AG10803 (cell line): ENCODE results near the gene MALAT1.

Source experiments
- DNase-seq: peaks from one replicate; pipeline ENCODE4 v3.0.0; 2010; ENCODE audit warnings: low read depth
- H3K4me3 ChIP-seq: 2 replicates; pipeline ENCODE4 v1.5.1; 2011; ENCODE audit warnings: mild to moderate bottlenecking, low read length, control low read depth
- CTCF ChIP-seq: conservative IDR thresholded peaks from 2 replicates; pipeline ENCODE4 v1.5.1; 2011; ENCODE audit warnings: mild to moderate bottlenecking, low read length, control low read depth, inconsistent platforms

Gene MALAT1

DNA sequence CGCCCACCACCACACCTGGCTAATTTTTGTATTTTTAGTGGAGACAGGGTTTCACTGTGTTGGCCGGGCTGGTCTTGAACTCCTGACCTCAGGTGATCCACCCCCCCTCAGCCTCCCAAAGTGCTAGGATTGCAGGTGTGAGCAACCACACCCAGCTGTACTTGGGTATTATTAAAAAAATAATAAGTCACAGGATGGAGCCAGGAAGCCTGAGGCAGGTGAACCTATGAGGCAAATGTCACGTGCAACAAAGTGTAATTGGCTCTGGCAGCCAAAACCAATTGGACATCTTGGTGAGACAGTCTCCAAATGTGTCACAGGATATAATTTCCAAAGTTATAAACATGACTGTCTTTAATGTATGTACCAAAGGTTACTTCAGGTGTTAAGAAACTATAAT lies 24.0 kb upstream of the MALAT1 start:
- no peak for TF ChIP-seq CTCF
- H3K4me3 ChIP-seq = no peak overlapping the region
- DNase-seq = no peak

GRCh38 chr11:65476632-65477148 lies 22.2 kb upstream of the MALAT1 start:
- TF ChIP-seq CTCF = no peak
- DNase-seq = no peak
- peak overlapping the region; percentile 83 for H3K4me3 ChIP-seq

DNA sequence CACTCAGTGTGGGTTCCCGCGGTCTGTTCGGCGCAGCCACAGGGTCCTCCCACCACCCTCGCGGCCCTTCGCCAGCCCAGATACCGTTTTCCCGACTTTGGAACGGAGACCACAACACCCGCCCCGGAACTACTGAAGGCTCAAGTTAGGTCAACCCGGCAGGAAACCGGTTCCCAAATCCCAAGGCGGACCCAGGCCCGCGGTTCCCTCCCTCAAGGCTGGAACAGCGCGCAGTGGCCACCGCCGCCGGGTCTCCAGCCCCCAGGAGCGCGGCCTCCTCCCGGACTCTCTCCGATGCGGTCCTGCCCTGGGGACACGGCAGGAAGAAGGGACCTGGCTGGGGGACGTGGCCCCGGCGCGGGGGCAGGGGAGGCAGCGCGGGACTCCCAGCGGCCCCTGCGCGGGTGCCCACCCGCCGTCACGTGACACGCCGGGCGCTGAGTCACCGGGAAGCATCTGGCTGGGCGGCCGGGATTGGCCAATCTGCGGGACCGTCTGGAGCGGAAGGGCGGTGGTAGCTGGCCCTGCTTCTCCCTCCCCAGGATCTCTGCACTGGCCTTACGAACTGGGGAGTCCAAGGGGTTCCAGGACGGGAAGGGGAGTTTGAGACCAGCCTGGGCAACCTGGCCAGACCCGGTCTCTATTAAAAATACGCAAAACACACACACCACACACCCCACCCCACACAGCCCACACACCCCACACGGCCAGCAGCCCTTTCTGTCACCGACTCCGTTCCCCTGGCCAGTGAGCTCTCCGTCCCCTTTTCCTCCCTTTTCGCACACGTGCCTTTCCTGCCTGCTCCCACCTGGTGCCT lies 21.5 kb upstream of the MALAT1 start:
- no peak for TF ChIP-seq CTCF

DNA sequence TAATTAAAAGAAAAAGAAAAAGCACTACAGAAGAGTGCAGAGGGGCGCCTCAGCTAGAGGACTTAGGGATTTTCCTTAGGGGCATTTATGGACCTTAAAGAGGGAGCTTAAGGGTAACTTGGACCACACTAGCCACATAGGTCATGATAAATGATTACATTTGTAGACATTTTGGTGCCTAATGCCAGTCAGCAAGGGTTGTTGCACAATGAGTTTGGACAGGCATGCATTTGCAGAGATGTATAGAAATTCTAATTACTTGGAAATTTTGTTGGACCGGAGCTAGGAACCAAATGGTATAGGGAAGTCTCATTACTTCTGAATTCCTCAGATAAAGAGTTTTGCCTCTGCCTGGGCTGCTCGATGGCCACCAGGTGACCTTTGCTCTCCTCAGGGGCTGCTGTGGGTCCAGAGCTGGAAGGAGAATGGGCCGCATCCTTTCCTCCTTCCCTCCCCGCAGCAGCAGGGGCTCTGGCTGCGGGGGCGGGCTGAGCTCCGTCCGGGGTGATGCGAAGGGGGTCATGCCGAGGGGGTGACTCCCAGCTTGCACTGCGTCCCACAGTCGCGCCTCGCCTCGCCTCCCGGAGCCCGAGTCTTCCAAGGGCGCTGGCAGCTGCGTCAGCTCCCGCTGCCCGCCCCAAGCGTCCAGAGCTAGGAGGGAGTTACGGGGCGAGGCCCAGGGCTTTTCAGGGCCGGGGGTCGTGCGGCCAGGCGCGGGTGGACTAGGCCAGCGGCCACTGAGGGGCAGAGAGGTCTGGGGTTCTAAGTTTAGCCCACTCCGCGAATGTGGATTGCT lies 20.3 kb upstream of the MALAT1 start:
- peak overlapping the region; percentile 52 for H3K4me3 ChIP-seq
- peak; percentile 67 for DNase-seq
- TF ChIP-seq CTCF = no peak

More for the DNA sequence above, 21.5 kb upstream of the MALAT1 start:
- peak; percentile 95 for DNase-seq
- H3K4me3 ChIP-seq = peak overlapping the region; percentile 83

DNA sequence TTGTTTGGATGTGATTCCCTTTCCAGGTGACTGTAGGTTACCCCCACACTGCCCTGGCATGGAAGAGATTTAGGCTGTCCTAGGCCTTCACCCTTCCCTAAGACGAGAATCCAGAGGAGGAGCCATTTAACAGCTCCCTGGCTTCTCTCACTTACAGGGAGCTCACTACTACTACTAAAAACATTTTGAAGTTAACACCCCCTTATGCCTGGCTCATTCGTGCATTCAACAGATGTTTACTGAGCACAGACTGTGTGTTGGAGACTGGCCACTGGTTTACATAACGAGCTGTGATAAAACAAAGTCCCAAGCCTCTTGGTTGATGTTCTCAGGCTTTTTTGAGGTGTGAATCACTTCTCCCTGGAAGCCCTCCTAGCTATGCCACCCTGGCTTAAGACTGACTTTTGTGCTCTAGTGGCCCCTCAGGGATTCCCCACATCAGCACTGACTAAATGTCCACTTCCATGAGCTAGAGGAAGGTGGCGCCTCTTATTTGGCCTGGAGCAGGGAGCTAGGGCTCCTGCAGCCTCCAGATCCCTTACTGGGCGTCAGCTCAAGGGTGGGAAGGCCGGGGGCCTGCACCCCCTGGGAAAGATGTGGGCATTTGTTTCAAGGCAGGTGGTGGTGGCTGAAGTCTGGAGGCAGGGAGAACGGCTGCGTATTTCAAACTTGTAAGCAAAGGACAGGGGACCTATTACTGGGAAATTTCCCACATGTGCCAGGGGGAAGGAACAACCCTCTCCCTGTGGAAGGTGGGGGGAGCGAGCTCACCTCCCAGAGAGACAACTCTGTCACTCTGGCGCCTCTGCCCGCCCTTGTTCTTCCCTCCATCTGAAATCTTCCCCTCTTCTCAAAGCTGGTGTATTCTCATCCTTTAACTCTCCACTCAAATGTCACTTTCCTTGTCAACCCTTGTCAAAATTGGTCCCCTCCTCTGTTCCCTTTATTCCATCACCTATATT lies 19.4 kb upstream of the MALAT1 start:
- peak; percentile 58 for TF ChIP-seq CTCF
- DNase-seq = peak; percentile 98
- peak overlapping the region; percentile 52 for H3K4me3 ChIP-seq

GRCh38 chr11:65482306-65482850 lies 16.5 kb upstream of the MALAT1 start:
- no peak for TF ChIP-seq CTCF
- DNase-seq = no peak
- H3K4me3 ChIP-seq = no peak overlapping the region
